ENCODE results near the gene F3. TPM values are rescaled to one million over a fixed set of nuclear protein-coding genes. Genes with fewer than 3 reads are reported as not detected.
"Not testable (repeated sequence)": the region's sequence is repeated elsewhere in the genome, so short reads cannot be mapped to it uniquely, and the experiment has no call there.

Gene F3
- polyA plus RNA-seq, 3 donors, result 0.29 to 3.7 (median 0.77) TPM

GRCh38 chr1:94579876-94580294 is 38.3 kb upstream of the F3 start:
- DNase-seq, result no peak
- no peaks in the 10 kb centered on the region for H3K79me2 ChIP-seq (ENCODE audit: insufficient read depth, low read length)
- TF ChIP-seq CTCF (IDR thresholded peaks at IDR 0.05), result no peak
- no peaks in the 10 kb centered on the region for H3K4me1 ChIP-seq (ENCODE audit: control insufficient read depth in 1 of 2, insufficient read depth in 2 of 2, low read length in 2 of 2)
- H2AFZ ChIP-seq (ENCODE audit: insufficient read depth, low read depth, low read length, poor library complexity, severe bottlenecking), result no peak overlapping the region
- H3K4me3 ChIP-seq (replicated peaks in 1 of 3; ENCODE audit: low read depth in 2 of 3, low read length in 3 of 3), result no peak overlapping the region
- intact Hi-C loops (cut with micrococcal nuclease), result no loop called here
- peaks cover 2% of the 10 kb centered on the region for H3K4me1 Mint-ChIP-seq
- WGBS (ENCODE audit: insufficient coverage), result 100% methylated on average over 1 of the region's 2 CpGs
- no peak overlapping the region for H3K4me2 ChIP-seq (replicated peaks; ENCODE audit: extremely low read depth, low read length, poor library complexity, severe bottlenecking)
- H3K9ac ChIP-seq (ENCODE audit: insufficient read depth, low read length, poor library complexity, severe bottlenecking), result no peak overlapping the region
- H3K9me3 ChIP-seq (replicated peaks in 1 of 2; ENCODE audit: control insufficient read depth in 1 of 2, insufficient read depth in 1 of 2, low read length in 2 of 2), result peaks cover 14 to 19% of the 10 kb centered on the region in 2 donors
- H3K27me3 Mint-ChIP-seq (ENCODE audit: low read depth in 3 of 3), result peaks cover 0 to 1% (median 1%) of the 10 kb centered on the region in 3 donors
- peaks cover 20 to 52% (median 34%) of the 10 kb centered on the region in 7 donors for H3K9me3 Mint-ChIP-seq
- H3K36me3 ChIP-seq (replicated peaks in 1 of 2; ENCODE audit: control insufficient read depth in 1 of 2, insufficient read depth in 2 of 2, low read length in 2 of 2), result no peaks in the 10 kb centered on the region
- no peak overlapping the region for H3K27ac Mint-ChIP-seq
- H3K27me3 ChIP-seq (ENCODE audit: control insufficient read depth in 2 of 2, insufficient read depth in 2 of 2, low read length in 2 of 2), result no peaks in the 10 kb centered on the region
- no peaks in the 10 kb centered on the region for H4K20me1 ChIP-seq (ENCODE audit: insufficient read depth, low read length)
- H3K36me3 Mint-ChIP-seq, result peaks cover 0 to 4% of the 10 kb centered on the region in 2 donors
- no peak overlapping the region for H3K4me3 Mint-ChIP-seq
- H3K27ac ChIP-seq (ENCODE audit: low read depth in 1 of 2, low read length in 2 of 2), result no peak overlapping the region

GRCh38 chr1:94578856-94579255 is 37.3 kb upstream of the F3 start:
- Histone ChIP-seq H3K79me2 (ENCODE audit: insufficient read depth, low read length) (no peaks in the 10 kb centered on the region), H3K9ac (ENCODE audit: insufficient read depth, low read length, poor library complexity, severe bottlenecking) (no peak overlapping the region), H3K9me3 (replicated peaks in 1 of 2; ENCODE audit: control insufficient read depth in 1 of 2, insufficient read depth in 1 of 2, low read length in 2 of 2) (peaks cover 14 to 19% of the 10 kb centered on the region in 2 donors), H3K36me3 (replicated peaks in 1 of 2; ENCODE audit: control insufficient read depth in 1 of 2, insufficient read depth in 2 of 2, low read length in 2 of 2) (no peaks in the 10 kb centered on the region), H2AFZ (ENCODE audit: insufficient read depth, low read depth, low read length, poor library complexity, severe bottlenecking) (no peak overlapping the region), H4K20me1 (ENCODE audit: insufficient read depth, low read length) (no peaks in the 10 kb centered on the region), H3K27me3 (ENCODE audit: control insufficient read depth in 2 of 2, insufficient read depth in 2 of 2, low read length in 2 of 2) (no peaks in the 10 kb centered on the region), H3K4me3 (replicated peaks in 1 of 3; ENCODE audit: low read depth in 2 of 3, low read length in 3 of 3) (no peak overlapping the region), H3K4me1 (ENCODE audit: control insufficient read depth in 1 of 2, insufficient read depth in 2 of 2, low read length in 2 of 2) (no peaks in the 10 kb centered on the region), H3K4me2 (replicated peaks; ENCODE audit: extremely low read depth, low read length, poor library complexity, severe bottlenecking) (no peak overlapping the region), H3K27ac (ENCODE audit: low read depth in 1 of 2, low read length in 2 of 2) (no peak overlapping the region)
- Mint-ChIP-seq H3K27me3 (ENCODE audit: low read depth in 3 of 3) (peaks cover 0 to 1% (median 1%) of the 10 kb centered on the region in 3 donors), H3K4me1 (peaks cover 2% of the 10 kb centered on the region), H3K36me3 (peaks cover 0 to 4% of the 10 kb centered on the region in 2 donors), H3K9me3 (peaks cover 20 to 52% (median 35%) of the 10 kb centered on the region in 7 donors), H3K27ac (no peak overlapping the region), H3K4me3 (no peak overlapping the region)
- DNase-seq, result no peak
- TF ChIP-seq CTCF (IDR thresholded peaks at IDR 0.05), result no peak
- 100% methylated on average over 1 of the region's 2 CpGs for WGBS (ENCODE audit: insufficient coverage)
- intact Hi-C loops (cut with micrococcal nuclease), result no loop called here

GRCh38 chr1:94573917-94574316 is 32.4 kb upstream of the F3 start:
- H3K4me1 ChIP-seq (ENCODE audit: control insufficient read depth in 1 of 2, insufficient read depth in 2 of 2, low read length in 2 of 2); H3K27ac Mint-ChIP-seq; H3K4me3 ChIP-seq (replicated peaks in 1 of 3; ENCODE audit: low read depth in 2 of 3, low read length in 3 of 3); H3K4me2 ChIP-seq (replicated peaks; ENCODE audit: extremely low read depth, low read length, poor library complexity, severe bottlenecking); H3K27me3 ChIP-seq (ENCODE audit: control insufficient read depth in 2 of 2, insufficient read depth in 2 of 2, low read length in 2 of 2); H4K20me1 ChIP-seq (ENCODE audit: insufficient read depth, low read length); H2AFZ ChIP-seq (ENCODE audit: insufficient read depth, low read depth, low read length, poor library complexity, severe bottlenecking); DNase-seq; H3K27ac ChIP-seq (ENCODE audit: low read depth in 1 of 2, low read length in 2 of 2); H3K36me3 ChIP-seq (replicated peaks in 1 of 2; ENCODE audit: control insufficient read depth in 1 of 2, insufficient read depth in 2 of 2, low read length in 2 of 2); H3K9ac ChIP-seq (ENCODE audit: insufficient read depth, low read length, poor library complexity, severe bottlenecking); H3K79me2 ChIP-seq (ENCODE audit: insufficient read depth, low read length); H3K4me3 Mint-ChIP-seq; H3K27me3 Mint-ChIP-seq (ENCODE audit: low read depth in 3 of 3); H3K4me1 Mint-ChIP-seq; H3K36me3 Mint-ChIP-seq; intact Hi-C loops (cut with micrococcal nuclease): not testable (repeated sequence)
- peaks cover 42 to 62% (median 48%) of the 10 kb centered on the region in 7 donors for H3K9me3 Mint-ChIP-seq
- H3K9me3 ChIP-seq (replicated peaks in 1 of 2; ENCODE audit: control insufficient read depth in 1 of 2, insufficient read depth in 1 of 2, low read length in 2 of 2), result peaks cover 22 to 31% of the 10 kb centered on the region in 2 donors
